PC-9 (cell line): ENCODE data around the gene SCML2.

Source experiments
- EZH2 ChIP-seq: fragments of 200-600 bp; sonication (generic); IDR thresholded peaks from 2 replicates; pipeline ENCODE4 v1.8.0; 2017; ENCODE audit warnings: antibody characterized with exemption, low read depth
- TF ChIP-seq, protein P1 (sequence below): fragments of 200-600 bp; sonication (generic); conservative IDR thresholded peaks from 2 replicates; pipeline ENCODE4 v1.6.1; 2017; ENCODE audit warnings: mixed run types, antibody characterized with exemption, mild to moderate bottlenecking, moderate library complexity

DNA sequence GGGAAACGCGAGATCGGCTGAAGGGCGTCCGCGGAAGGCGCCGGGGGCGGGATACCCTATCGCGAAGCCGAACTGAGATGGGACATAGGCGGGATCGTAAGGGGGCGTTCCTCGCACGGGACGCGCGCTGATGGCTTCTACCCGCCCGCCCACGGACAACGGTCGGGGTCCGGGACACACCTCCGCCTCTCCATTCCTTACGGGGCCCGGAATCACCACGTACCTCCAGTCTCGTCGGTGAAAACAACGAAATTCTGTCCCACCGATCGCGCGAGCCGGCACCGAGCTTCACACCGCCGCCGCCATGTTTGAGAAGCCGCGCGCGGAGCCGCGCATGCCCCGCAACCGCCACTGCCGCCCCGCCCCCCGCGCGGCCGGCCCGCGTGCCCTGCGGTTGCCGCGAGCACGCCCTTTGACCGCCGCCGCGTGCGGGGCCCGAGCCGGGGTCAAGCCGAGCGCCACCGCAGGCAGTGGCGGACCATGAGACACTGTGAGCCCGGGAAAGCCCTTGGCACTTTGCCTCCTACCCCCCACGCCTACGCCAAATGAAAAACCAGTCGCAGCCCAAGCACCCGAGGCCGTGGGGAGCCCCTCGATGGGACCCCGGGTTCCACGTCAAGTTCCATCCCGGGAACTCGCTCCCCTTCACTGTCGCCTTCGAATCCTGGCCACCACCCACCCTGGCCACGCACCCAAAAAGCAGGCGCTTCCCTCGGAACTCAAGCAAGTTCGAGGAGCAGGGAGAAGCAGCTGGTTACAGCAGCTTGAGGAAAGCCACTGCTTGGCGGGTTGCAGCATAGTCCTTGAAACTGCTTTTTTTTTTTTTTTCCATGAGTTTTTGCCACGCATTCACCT, at the start of gene SCML2:
- TF ChIP-seq EZH2, result no peak
- TF ChIP-seq, protein P1, sequence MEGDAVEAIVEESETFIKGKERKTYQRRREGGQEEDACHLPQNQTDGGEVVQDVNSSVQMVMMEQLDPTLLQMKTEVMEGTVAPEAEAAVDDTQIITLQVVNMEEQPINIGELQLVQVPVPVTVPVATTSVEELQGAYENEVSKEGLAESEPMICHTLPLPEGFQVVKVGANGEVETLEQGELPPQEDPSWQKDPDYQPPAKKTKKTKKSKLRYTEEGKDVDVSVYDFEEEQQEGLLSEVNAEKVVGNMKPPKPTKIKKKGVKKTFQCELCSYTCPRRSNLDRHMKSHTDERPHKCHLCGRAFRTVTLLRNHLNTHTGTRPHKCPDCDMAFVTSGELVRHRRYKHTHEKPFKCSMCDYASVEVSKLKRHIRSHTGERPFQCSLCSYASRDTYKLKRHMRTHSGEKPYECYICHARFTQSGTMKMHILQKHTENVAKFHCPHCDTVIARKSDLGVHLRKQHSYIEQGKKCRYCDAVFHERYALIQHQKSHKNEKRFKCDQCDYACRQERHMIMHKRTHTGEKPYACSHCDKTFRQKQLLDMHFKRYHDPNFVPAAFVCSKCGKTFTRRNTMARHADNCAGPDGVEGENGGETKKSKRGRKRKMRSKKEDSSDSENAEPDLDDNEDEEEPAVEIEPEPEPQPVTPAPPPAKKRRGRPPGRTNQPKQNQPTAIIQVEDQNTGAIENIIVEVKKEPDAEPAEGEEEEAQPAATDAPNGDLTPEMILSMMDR, result no peak
